ENCODE data around the gene UQCC5.

UQCC5 gene

GRCh38 chr3:52504977-52505376, 31.4 kb upstream of the UQCC5 start:
- DNase-seq = no peak

GRCh38 chr3:52506266-52506966, 30.0 kb upstream of the UQCC5 start:
- DNase-seq = no peak

GRCh38 chr3:52507359-52507758, 29.0 kb upstream of the UQCC5 start:
- DNase-seq = no peak

GRCh38 chr3:52509753-52510328, 26.6 kb upstream of the UQCC5 start:
- no peak for DNase-seq

- no peak for DNase-seq
These were observed 24.9 kb upstream of the UQCC5 start for GRCh38 chr3:52511509-52511908.

GRCh38 chr3:52512105-52512504, 24.3 kb upstream of the UQCC5 start:
- no peak for DNase-seq

- no peak for DNase-seq
These were observed 23.7 kb upstream of the UQCC5 start for GRCh38 chr3:52512727-52513126.

- DNase-seq = no peak
These were observed 23.1 kb upstream of the UQCC5 start for GRCh38 chr3:52513281-52513680.

GRCh38 chr3:52514576-52514975, 21.8 kb upstream of the UQCC5 start:
- no peak for DNase-seq

- no peak for DNase-seq
These were observed 21.2 kb upstream of the UQCC5 start for GRCh38 chr3:52515192-52515591.

- DNase-seq = no peak
These were observed 19.8 kb upstream of the UQCC5 start for GRCh38 chr3:52516509-52517195.

GRCh38 chr3:52517796-52518722, 18.3 kb upstream of the UQCC5 start:
- no peak for DNase-seq

- DNase-seq = no peak
These were observed 17.5 kb upstream of the UQCC5 start for GRCh38 chr3:52518723-52519444.

- no peak for DNase-seq
These were observed 16.8 kb upstream of the UQCC5 start for GRCh38 chr3:52519445-52520140.

- no peak for DNase-seq
These were observed 16.2 kb upstream of the UQCC5 start for GRCh38 chr3:52520141-52520667.

GRCh38 chr3:52520716-52521487, 15.5 kb upstream of the UQCC5 start:
- DNase-seq = no peak

- DNase-seq = no peak
These were observed 14.9 kb upstream of the UQCC5 start for GRCh38 chr3:52521488-52521824.

- no peak for DNase-seq
These were observed 14.3 kb upstream of the UQCC5 start for GRCh38 chr3:52521881-52522650.

GRCh38 chr3:52522651-52523251, 13.7 kb upstream of the UQCC5 start:
- no peak for DNase-seq

Measured in OCI-M1 (cell line).